Colonic mucosa (tissue), 4 donors: ENCODE measurements around the gene MAP3K14. TPM values are rescaled to one million over a fixed set of nuclear protein-coding genes. Genes with fewer than 3 reads are reported as not detected.

Source experiments
- DNase-seq: peaks from one replicate; pipeline ENCODE4 v3.0.0-alpha.2; 2020
- H3K27ac ChIP-seq: fragments of 200-600 bp; one replicate; pipeline ENCODE4 v1.8.0; 2021
- H3K27me3 ChIP-seq: fragments of 200-600 bp; one replicate; pipeline ENCODE4 v1.8.0; 2021
- H3K36me3 ChIP-seq: fragments of 200-600 bp; one replicate; pipeline ENCODE4 v1.8.0; 2021
- H3K4me1 ChIP-seq: fragments of 200-600 bp; one replicate; pipeline ENCODE4 v1.8.0; 2021; ENCODE audit warnings: mild to moderate bottlenecking
- H3K4me3 ChIP-seq: fragments of 200-600 bp; one replicate; pipeline ENCODE4 v1.8.0; 2021
- H3K9ac ChIP-seq, 2 donors: one replicate each; pipeline ENCODE4 v1.7.0; 2013; ENCODE audit warnings: control low read depth in 2 of 2, low read depth in 2 of 2, low read length in 2 of 2
- H3K9me3 ChIP-seq: fragments of 200-600 bp; one replicate; pipeline ENCODE4 v1.8.0; 2021
- CTCF ChIP-seq: fragments of 200-600 bp; IDR thresholded peaks from one replicate; pipeline ENCODE4 v1.8.0; 2022; ENCODE audit warnings: antibody characterized with exemption, mild to moderate bottlenecking
- intact Hi-C: fragments of 100-400 bp; cut with DNase I; formaldehyde crosslinking; loops from one replicate; pipeline ENCODE4 v1.14.1; 2022
- total RNA-seq, 2 donors: library from RNA; stranded (reverse); fragmentation: NEBNext Ultra II Directional in 1 of 2; extraction: Animal tissue kit (Norgen Biotek cat#: 25700) in 1 of 2; gene quantifications; one replicate each; pipeline ENCODE4 v1.2.1, GENCODE V29; 2021
- donor health status: healthy.
- donor health status: DM: no; HTN: no; CAD: no.
- donor health status: DM: no; HTN: no; CAD: no.

MAP3K14 gene
- total RNA-seq, 2 donors from 2014 or later: 11.1 to 15.0 TPM

- Histone ChIP-seq H3K27ac (no peak overlapping the region), H3K36me3 (peaks cover 31% of the 10 kb centered on the region), H3K9ac (no peak overlapping the region), H3K4me3 (no peak overlapping the region), H3K27me3 (no peaks in the 10 kb centered on the region), H3K4me1 (peaks cover 4% of the 10 kb centered on the region), H3K9me3 (no peaks in the 10 kb centered on the region)
- DNase-seq: no peak
- TF ChIP-seq CTCF: peak; percentile 43
- intact Hi-C loops: no loop called here
Observed at GRCh38 chr17:45270828-45271418, 45.9 kb downstream of the MAP3K14 start.

GRCh38 chr17:45269912-45270311 is 46.9 kb downstream of the MAP3K14 start:
- H3K27ac ChIP-seq: no peak overlapping the region
- TF ChIP-seq CTCF: no peak
- no peak for DNase-seq
- no peak overlapping the region for H3K9ac ChIP-seq
- H3K4me3 ChIP-seq: no peak overlapping the region
- H3K27me3 ChIP-seq: no peaks in the 10 kb centered on the region
- H3K36me3 ChIP-seq: peaks cover 31% of the 10 kb centered on the region
- peaks cover 13% of the 10 kb centered on the region for H3K4me1 ChIP-seq
- intact Hi-C loops: no loop called here
- H3K9me3 ChIP-seq: no peaks in the 10 kb centered on the region

GRCh38 chr17:45267436-45268055 is 49.3 kb downstream of the MAP3K14 start:
- DNase-seq: no peak
- Histone ChIP-seq H3K27me3 (no peaks in the 10 kb centered on the region), H3K4me1 (peaks cover 18% of the 10 kb centered on the region), H3K4me3 (no peak overlapping the region), H3K27ac (no peak overlapping the region), H3K36me3 (peaks cover 21% of the 10 kb centered on the region), H3K9ac (no peak overlapping the region), H3K9me3 (no peaks in the 10 kb centered on the region)
- intact Hi-C loops: no loop called here
- no peak for TF ChIP-seq CTCF

GRCh38 chr17:45266372-45266926 is 50.4 kb downstream of the MAP3K14 start:
- no peaks in the 10 kb centered on the region for H3K27me3 ChIP-seq
- peaks cover 20% of the 10 kb centered on the region for H3K4me1 ChIP-seq
- H3K27ac ChIP-seq: peak overlapping the region; percentile 72
- peaks cover 21% of the 10 kb centered on the region for H3K36me3 ChIP-seq
- no peak overlapping the region for H3K4me3 ChIP-seq
- intact Hi-C loops: no loop called here
- no peak for DNase-seq
- TF ChIP-seq CTCF: no peak
- H3K9ac ChIP-seq: no peak overlapping the region
- no peaks in the 10 kb centered on the region for H3K9me3 ChIP-seq

- Histone ChIP-seq H3K27ac (peak overlapping the region; percentile 72), H3K27me3 (no peaks in the 10 kb centered on the region), H3K4me3 (no peak overlapping the region), H3K9me3 (no peaks in the 10 kb centered on the region), H3K4me1 (peaks cover 20% of the 10 kb centered on the region), H3K36me3 (peaks cover 18% of the 10 kb centered on the region), H3K9ac (no peak overlapping the region)
- intact Hi-C loops: no loop called here
- no peak for TF ChIP-seq CTCF
- peak; percentile 76 for DNase-seq
Observed at GRCh38 chr17:45265821-45266220, 51.0 kb downstream of the MAP3K14 start.
